ENCODE data around the gene ABLIM2.

ABLIM2 gene

DNA sequence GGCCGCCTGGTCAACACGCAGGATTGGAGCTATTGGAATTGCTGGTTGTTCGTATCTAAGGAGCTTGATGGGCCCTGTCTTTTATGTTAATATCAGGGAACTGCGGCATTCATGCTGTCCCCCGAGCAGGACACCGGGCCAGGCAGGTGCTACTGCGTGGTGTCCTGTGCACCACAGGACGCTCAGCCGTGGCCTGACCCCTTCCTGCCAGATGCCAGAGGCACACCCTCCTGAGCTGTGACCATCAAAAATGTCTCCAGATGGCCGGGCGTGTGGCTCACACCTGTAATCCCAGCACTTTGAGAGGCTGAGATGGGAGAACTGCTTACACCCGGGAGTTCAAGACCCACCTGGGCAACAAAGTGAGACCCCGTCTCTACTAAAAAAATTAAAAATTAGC lies 32.1 kb downstream of the ABLIM2 start:
- no peak for FAIRE-seq
- no peak for DNase-seq (ENCODE audit: insufficient read length, low spot score)

DNA sequence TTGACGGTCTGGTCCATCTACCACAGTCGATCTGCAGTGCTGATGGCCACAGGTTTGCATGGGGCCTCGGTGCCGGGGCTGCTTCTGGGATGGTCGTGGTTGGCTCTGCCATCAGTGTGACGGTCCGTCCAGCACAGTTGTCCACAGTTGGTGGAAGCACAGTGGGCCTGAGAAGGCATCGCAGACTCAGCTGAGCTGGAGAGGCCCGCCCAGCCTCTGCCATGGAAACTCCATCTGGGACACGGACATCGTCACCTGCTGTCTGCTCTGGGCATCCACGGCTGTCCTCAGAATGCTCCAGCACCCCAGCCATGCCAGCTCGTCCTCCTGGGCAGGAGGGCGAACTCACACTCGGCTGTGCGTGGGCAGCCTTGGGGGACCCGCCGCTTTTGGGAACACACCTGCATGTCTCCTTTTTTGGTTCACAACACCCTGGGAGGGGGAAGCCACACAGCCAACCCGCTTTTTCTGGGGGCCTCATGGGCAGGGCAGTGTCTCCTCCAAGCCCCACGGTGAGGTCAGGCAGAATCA lies 33.0 kb downstream of the ABLIM2 start:
- no peak for DNase-seq (ENCODE audit: insufficient read length, low spot score)
- FAIRE-seq, result no peak

DNA sequence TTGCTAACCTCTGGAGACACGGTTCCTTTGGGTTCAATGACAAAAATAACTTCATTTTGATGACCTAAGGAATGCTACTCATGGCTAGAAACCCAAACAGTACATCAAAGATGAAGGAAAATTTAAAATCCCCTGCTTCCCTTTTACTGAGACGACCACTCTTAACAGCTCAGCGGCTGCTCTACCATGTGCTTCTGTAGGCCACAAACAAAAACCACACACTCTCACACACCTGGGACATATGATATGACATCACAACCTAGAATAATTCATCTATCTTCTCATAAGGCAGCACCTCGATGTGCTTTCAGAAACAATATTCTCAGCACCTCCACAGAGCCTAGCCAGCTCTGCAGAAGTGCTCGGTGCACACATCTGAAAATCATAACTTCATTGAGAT lies 34.7 kb downstream of the ABLIM2 start:
- FAIRE-seq (no peak), DNase-seq (ENCODE audit: insufficient read length, low spot score) (no peak)

DNA sequence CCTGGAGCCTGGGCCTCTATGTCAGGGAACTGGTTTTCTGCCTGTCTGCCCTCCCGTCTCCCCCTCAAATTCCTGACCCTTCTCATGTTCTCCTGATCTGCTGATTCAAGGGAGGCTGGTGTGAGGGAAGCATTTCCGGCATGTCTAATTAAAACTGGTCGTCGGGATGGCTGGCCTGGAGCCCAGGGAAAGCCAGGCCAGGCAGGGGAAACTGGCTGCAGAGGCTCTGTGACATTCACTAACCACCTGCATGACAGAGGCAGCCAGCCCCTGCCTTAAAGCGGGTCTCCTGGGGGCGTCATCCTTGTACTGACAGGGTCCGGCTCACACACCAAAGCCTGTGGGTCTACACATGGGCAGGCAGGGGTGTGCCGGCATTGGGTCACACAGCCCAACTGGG lies 35.2 kb downstream of the ABLIM2 start:
- DNase-seq (ENCODE audit: insufficient read length, low spot score) (peak; percentile 73), FAIRE-seq (peak; percentile 94)

DNA sequence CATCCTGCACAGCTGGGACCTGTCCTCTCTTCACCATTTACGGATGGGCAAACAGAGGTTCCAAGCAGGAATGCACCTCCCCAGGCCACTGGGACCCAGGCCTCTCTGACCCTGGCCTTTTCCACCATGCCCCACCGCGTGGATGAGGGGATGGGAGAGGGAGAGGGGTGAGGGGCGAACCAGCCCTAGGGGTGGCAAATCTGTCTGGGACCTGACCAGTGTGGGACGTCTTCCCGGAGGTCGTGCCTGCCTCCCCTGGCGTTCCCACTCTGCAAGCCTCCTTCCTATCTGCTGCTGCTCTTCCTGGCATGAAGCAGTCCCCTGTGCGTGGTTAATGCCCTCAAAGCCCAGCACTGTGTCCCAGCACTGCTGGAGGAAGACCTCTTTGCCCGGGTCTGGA lies 35.9 kb downstream of the ABLIM2 start:
- DNase-seq (ENCODE audit: insufficient read length, low spot score) (no peak), FAIRE-seq (no peak)

DNA sequence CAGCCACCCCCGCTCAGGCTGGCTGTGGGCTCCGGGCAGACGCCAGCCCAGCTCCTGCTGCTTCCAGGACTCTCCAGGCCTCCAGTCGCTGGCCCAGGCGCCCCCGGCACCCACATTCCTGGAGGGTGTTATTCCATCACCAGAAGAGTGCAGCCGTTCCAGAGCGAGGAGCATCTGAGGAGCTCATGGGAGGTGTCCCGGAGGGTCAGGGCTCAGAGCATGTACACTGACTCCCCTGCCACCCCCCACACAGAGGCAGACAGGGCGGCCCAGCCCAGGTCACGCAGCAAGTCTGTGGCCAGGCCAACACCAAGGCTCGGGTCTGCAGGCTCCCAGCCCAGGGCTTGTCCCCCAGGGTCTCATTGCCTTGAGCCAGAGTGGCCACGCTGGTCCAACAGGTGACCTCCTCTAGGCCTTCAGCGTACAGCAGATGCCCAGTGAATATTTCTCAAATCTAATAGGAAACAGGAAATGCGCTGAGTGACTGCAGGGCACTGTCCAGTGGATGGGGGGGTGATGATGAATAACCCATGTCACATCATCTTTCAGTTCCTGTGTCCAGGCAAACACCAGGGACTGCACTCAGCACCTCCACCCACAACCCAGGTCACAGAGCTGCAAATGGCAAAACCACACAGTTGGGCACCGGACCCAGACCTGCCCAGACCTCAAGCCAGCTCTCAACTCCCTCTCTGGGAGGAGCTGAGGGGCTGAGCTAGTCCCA lies 37.2 kb downstream of the ABLIM2 start:
- peak; percentile 18 for DNase-seq (ENCODE audit: insufficient read length, low spot score)
- FAIRE-seq, result no peak

DNA sequence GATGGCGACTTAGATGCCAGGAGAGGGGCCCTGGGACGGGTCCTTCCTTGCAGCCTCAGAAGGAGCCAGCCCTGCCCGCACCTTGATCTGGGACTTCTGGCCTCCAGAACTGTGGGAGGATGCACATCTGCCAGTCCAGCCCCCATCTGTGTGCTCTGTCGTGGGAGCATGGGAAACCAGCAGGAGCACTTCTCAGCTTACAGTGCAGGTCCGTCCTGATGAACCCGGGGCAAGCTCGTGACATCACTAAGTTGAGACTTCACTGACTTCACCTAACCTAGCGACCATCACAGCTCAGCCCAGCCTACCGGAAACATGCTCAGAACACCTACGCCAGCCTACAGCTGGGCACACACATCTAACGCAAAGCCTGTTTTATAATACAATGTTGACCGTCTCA lies 38.1 kb downstream of the ABLIM2 start:
- no peak for FAIRE-seq

DNA sequence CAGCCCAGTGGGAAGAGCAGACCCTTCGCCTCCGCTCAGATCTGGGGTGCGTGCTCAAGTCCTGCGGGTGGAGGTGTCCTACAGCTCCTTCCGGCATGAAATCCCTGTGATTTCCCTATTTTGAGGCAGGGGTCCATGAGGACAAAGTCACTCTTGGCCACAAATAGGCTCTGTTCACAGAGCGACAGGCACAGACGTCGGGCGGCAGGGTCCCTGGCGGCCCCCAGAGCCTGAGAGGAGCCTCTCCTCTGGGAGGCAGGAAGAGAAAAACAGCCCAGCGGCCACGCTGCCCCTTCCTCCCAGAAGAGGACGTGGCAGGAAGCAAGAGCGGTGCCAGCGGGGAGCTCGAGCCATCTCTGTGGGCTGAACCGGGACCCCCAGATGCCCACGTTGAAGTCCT lies 38.7 kb downstream of the ABLIM2 start:
- FAIRE-seq, result no peak

More for the DNA sequence above, 38.1 kb downstream of the ABLIM2 start:
- no peak for DNase-seq (ENCODE audit: insufficient read length, low spot score)

DNA sequence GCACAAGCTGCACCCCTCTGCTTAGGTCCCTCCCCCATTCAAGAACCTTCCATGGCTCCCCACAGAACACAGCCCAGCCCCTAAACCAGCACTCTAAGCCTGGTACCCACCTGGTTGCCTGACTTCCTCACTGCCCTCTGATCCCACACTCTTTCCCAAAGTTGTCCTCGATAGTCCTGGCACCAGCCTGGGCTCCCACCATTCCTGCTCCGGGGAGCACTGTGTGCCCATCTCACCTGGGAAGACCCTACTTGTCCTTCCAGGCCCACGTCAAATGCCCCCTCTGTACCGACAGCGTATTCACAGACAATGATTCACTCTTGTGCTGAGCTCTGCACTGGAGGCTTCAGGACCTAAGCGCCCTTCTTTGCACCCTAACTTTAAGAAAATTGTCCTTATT lies 40.1 kb downstream of the ABLIM2 start:
- no peak for FAIRE-seq

More for the DNA sequence above, 38.7 kb downstream of the ABLIM2 start:
- no peak for DNase-seq (ENCODE audit: insufficient read length, low spot score)

DNA sequence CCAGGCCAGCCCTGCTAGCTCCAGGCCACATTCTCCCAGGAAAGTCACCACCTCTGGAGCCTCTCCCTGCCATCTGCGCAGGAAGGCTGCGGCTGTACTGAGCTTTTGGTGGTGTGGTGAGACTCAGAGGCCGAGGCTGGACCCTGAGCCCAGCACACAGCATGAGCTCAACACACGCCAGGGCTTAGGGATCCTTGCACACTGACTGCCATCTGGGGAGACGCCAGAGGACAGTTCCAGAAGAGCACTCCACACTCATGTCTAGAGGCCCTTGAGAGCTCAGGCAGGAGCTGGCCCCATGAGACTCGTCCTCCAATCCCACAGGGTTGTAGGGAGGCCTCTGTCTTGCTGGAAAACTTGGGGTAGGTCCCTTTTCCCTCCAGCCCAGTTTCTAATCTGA lies 40.6 kb downstream of the ABLIM2 start:
- FAIRE-seq (no peak), DNase-seq (ENCODE audit: insufficient read length, low spot score) (no peak)

More for the DNA sequence above, 40.1 kb downstream of the ABLIM2 start:
- no peak for DNase-seq (ENCODE audit: insufficient read length, low spot score)

DNA sequence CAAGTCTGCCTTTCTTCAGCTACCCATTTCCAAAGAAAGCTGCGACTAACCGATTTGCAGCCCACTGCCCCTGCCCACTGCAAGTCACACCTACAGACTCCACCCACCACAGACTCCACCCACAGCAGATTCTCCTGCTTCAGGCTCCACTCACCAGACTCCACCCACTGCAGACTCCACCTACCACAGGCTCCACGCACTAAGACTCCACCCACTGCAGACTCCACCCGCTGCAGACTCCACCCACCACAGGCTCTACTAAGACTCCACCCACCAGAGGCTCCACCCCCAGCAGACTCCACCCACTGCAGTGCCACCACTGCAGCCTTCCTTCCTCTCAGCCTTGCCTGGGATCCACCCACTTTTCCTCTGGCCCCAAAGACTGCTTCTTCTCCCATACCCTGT lies 41.3 kb downstream of the ABLIM2 start:
- FAIRE-seq (peak; percentile 74), DNase-seq (ENCODE audit: insufficient read length, low spot score) (peak; percentile 27)

DNA sequence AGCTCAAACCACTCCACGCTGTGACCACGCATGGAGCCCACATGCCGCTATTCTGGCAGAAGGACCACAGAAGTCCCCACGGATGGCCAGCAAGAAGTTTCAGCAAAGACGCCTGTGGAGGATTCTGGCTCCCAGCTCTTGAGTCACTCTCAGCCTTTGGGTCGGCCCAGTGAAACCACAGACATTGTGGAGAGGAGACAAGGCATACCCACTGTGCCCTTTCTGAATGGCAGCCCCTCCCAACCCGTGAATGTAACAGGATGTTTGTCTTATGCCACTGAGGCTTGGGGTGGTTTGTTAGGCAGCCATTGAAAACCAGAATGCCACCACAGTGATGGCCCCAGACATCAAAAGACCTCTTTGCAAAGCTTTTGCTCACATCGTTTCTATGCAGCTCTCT lies 42.7 kb downstream of the ABLIM2 start:
- DNase-seq (ENCODE audit: insufficient read length, low spot score) (no peak), FAIRE-seq (no peak)

DNA sequence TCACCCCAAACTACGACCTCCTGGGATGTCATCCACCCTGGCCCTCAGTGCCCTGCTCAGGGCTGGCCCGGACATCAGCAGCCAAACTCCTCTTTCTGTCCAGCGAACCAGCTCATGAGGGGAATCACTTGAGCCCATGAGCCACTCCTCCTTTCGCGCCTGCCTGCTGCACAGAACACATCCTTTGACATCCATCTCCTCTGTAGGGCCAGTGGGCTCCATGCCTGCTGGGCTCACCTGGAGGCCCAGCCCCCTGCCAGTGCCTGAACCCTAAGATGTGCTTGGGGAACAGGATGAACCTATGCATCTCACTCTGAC lies 43.5 kb downstream of the ABLIM2 start:
- DNase-seq (ENCODE audit: insufficient read length, low spot score) (no peak), FAIRE-seq (no peak)

DNA sequence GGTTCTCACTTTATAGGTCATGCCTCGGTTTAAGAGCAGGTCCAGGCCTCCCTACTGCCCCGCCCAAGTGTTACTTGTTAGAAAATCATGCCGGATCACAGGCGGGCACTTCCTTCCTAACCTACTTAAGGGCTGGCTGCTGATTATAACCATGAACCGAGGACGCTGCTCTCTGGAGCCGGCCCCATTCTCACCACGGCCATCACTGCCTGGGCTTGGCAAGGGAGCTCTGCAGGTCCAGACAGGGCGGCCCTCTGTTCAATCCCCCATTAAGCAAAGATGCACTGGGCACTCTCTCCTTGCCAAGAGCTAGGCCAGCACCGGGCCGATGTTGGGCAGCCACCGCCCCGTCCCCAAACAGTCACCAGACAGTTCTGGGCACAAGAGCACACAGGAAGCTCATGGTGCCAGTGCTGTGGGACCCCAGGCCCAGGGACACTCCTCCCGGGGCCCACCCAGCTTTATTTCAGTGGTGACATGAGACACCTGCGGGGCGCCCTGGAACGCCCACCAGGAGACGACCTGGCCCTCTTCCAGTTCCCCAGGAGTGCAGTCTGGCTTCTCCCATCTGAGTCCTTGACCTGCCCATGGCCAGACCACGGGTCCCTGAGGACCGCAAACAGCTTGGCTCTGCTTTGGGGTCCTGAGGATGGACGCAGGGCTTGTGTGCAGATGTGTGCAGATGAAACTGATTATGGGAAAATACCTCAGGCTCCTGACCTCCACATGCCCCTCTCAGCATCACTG lies 44.0 kb downstream of the ABLIM2 start:
- FAIRE-seq, result no peak
- no peak for DNase-seq (ENCODE audit: insufficient read length, low spot score)

DNA sequence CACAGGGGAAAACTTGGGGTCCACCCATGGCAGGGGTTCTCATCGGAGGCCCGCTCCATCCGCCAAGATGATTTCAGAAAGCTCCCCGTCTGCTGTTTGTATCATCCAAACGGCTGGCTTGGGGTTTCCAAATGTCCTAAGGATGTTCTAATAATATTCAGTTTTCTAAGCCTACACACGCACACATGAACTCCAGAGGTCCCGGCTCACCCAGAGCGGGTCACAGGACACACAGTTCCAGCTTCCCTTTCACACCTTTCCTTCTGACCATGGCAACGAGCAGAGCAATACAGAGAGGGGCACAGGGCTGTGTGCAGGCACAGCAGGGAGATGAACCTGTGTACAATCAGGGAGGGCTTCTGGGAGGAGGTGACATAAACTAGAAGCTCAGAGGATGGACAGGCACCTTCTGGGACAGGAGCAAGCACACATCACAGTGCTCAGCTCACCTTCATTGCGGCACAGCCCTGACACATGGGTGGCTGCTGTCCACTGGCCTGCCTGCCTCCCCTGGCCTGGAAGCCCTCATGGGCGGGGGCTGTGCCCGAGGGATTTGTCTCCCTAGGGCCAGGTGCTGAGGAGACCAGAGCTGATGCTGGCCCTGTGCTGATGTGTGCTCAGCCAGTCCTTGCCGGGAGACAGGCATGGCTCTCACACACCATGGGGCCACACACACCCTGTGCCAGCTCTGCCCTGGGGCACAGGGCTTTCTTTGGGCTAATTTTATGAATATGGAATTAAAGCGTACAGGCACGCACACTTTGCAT lies 44.8 kb downstream of the ABLIM2 start:
- DNase-seq (ENCODE audit: insufficient read length, low spot score) (no peak), FAIRE-seq (no peak)

DNA sequence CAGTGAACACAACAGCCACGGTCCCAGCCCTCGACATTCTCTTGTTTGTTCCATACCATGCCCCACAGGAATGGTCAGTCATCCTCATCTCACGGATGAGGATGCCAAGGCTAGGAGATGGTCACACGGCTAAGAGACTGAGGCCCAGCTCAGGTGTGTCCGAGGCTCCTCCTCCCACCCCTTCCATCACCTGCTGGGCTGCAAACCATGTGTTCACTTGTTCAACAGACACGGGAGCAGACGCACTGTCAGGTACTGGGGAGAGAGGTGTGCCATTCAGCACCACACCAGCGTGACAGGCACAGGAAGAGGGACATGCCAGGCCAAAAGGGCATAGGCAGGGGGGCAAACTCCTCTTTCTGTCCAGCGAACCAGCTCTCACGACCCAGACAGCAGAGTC lies 45.9 kb downstream of the ABLIM2 start:
- DNase-seq (ENCODE audit: insufficient read length, low spot score) (no peak), FAIRE-seq (peak; percentile 16)

DNA sequence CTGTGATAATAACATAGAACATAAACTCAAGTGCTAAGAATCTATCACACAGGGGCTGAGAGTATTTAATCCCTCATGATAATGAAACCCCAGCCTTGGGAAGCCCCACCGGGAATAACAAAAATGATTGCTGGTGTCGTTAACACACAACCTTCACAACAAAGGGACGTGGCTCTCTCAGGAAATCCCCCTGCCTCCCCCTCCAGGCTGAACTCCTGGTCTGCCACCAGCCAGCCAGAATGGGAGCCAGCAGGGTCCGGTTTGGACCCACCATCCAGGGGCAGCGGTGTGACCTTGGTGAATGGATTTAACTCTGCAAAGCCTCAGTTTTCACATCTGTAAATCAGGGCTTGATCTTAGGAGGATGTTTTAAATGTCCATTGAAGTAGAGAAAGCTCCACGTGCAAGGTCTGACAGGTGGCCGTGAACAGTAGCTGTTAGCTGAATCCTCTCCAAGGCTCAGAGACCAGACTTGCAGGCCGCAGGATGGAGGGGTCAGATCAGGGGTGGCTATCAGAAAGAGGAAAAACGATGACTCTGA lies 46.5 kb downstream of the ABLIM2 start:
- FAIRE-seq (no peak), DNase-seq (ENCODE audit: insufficient read length, low spot score) (no peak)

DNA sequence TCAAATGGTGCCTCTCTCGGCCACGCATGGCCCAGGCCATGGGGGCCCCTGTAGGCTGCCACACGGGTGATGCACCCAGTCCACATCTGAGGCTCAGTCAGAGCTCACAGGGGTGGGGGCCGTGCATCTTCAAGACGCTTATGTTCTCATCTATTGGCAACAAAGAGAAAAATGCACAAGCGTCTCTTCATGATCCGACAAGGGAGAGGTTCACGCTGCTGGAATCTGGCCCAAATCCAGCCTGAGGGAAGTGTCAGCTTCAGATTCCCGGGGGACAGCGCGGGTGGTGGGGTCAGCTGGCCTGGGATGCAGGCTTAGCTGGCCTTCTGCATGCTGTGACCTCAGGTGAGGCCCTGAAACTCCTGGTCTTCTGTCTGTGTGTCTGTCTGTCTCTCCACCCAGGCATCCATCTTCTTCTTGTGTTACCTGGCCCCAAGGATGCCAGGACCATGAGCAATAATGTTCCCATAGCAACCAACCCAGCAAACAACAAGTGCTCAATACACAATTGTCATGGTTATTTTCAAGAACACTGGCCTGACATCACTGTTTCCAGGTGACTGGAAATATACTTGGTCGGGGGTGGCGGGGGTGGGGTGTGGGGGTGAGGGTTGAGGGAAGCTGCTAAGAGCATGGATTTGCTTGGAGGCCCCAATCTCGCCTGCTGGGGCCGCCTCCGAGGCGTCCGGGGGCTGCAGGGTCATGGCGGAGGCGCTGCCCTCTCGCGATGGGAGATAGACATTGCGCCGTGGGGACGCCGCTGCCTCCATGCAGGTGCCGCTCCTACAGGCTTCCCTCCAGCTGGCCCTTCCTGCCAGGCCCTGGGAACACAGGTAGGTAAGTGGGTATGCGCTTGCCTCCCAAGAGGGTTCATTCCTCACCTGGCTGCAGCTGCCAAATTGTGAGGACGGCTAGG lies 48.3 kb downstream of the ABLIM2 start:
- FAIRE-seq (no peak), DNase-seq (ENCODE audit: insufficient read length, low spot score) (no peak)

DNA sequence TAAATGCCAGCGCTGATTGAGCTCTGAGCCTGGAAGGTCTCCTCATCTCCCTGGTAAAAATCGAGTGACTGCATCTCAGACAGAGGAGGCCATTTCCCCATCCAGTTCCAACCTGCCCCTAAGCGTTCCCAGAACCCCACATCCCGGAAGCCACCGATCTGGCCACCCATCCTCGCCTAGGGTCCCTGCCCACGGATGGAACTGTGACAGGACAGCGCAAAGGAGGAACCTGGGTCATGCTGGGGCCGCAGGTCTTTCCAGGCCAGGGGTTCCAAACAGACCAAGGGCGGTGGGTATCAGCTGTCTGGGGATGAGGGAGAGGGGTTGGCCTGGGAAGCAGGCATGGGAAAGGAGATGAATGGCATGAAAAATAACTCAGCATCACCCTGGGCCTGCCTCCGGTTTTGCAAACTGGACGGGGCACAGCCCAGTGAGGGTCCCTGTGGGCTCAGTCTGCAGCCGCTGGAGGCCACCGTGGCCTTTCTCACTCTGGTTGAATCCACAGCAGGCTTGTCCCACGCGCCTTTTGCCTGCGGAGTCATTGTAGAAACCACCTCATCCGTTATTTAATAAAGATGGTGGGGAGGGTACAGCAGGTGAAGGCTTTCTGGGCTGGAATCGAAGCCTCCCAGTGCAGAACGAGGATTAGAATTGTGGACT lies 49.1 kb downstream of the ABLIM2 start:
- DNase-seq (ENCODE audit: insufficient read length, low spot score) (no peak), FAIRE-seq (no peak)

DNA sequence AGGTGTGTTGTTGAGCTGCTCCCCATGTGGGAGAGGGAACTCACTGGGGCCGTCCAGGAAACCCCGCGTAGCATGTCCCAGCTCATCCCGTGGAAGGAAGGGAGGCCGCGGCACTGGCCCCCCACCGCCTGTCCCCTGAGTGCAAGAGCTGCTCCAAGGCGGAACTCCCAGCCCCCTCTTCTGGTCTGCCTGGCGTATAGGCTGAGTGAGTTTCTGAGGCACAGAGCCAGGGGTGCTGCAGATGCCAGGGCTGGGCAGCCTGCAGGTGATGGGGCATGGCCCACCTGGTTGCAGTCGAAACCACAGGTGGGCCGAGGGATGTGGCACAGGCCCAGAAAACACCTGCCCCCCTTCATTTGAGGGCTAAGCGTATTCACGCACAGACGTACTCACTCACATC lies 49.6 kb downstream of the ABLIM2 start:
- FAIRE-seq (no peak), DNase-seq (ENCODE audit: insufficient read length, low spot score) (no peak)
